CD4-positive, alpha-beta T cell (primary cell): Measurements from ENCODE around the gene NT5C1B. TPM values are rescaled to one million over a fixed set of nuclear protein-coding genes. Genes with fewer than 3 reads are reported as not detected.

ENCODE experiments used
- ATAC-seq: fragments of 200-7000 bp; cut with Tn5 transposase; one replicate; pipeline ENCODE4 v1.10.0; 2022; ENCODE audit warnings: mild to moderate bottlenecking; ENCODE audit not compliant: poor library complexity
- CTCF ChIA-PET: fragments of 350-600 bp; sonication (Branson Sonifier 250); formaldehyde crosslinking; loops from one replicate; lab custom pipeline; 2021; ENCODE audit warnings: antibody characterized with exemption, inconsistent platforms; lab: Charles Lee
- POLR2A ChIA-PET: fragments of 350-600 bp; sonication (Branson Sonifier 250); formaldehyde crosslinking; loops from one replicate; lab custom pipeline; 2021; ENCODE audit warnings: antibody characterized with exemption, inconsistent platforms; lab: Charles Lee
- DNase-seq, 14 experiments: peaks; one replicate each; pipeline ENCODE4 v3.0.0-alpha.2; 2013 to 2020; ENCODE audit warnings: mixed read lengths in 2 of 14
- H3K27ac ChIP-seq, 2 donors: one replicate each; pipeline versions ENCODE4 v1.5.1 to v1.7.0; 2013; ENCODE audit warnings: low read length in 2 of 2, low read depth in 1 of 2, mild to moderate bottlenecking in 1 of 2
- H3K27me3 ChIP-seq, 2 experiments: 1 replicate in 1 of 2; 2 replicates in 1 of 2; pipeline versions ENCODE4 v1.6.1 to v1.7.0; 2013; ENCODE audit warnings: low read length in 2 of 2, control low read depth in 1 of 2, mild to moderate bottlenecking in 1 of 2, moderate library complexity in 1 of 2; ENCODE audit not compliant: insufficient read depth in 2 of 2, control insufficient read depth in 1 of 2
- H3K36me3 ChIP-seq: one replicate; pipeline ENCODE4 v1.6.1; 2013; ENCODE audit warnings: low read length, control low read depth; ENCODE audit not compliant: insufficient read depth
- H3K4me1 ChIP-seq: one replicate; pipeline ENCODE4 v1.6.1; 2013; ENCODE audit warnings: low read length, control low read depth; ENCODE audit not compliant: insufficient read depth
- H3K4me3 ChIP-seq: one replicate; pipeline ENCODE4 v1.5.1; 2013; ENCODE audit warnings: mild to moderate bottlenecking, low read length, moderate library complexity
- H3K9me3 ChIP-seq, 2 experiments: 1 replicate in 1 of 2; 2 replicates in 1 of 2; pipeline versions ENCODE4 v1.6.1 to v1.7.0; 2013; ENCODE audit warnings: low read length in 2 of 2, mild to moderate bottlenecking in 2 of 2, control low read depth in 1 of 2, moderate library complexity in 1 of 2; ENCODE audit not compliant: control insufficient read depth in 1 of 2, insufficient read depth in 1 of 2
- H3K27ac Mint-ChIP-seq: one replicate; pipeline ENCODE4 v1.8.0; 2020; ENCODE audit warnings: mixed read lengths
- H3K27me3 Mint-ChIP-seq: one replicate; pipeline ENCODE4 v1.8.0; 2021; ENCODE audit warnings: mixed read lengths
- H3K36me3 Mint-ChIP-seq: one replicate; pipeline ENCODE4 v1.8.0; 2021; ENCODE audit warnings: low read depth, mixed read lengths
- H3K4me1 Mint-ChIP-seq: one replicate; pipeline ENCODE4 v1.8.0; 2021; ENCODE audit warnings: low read depth, mixed read lengths
- H3K4me3 Mint-ChIP-seq: one replicate; pipeline ENCODE4 v1.8.0; 2020; ENCODE audit warnings: mild to moderate bottlenecking, mixed read lengths
- H3K9me3 Mint-ChIP-seq: one replicate; pipeline ENCODE4 v1.8.0; 2020; ENCODE audit warnings: mixed read lengths
- CTCF ChIP-seq: fragments of 200-600 bp; IDR thresholded peaks from one replicate; pipeline ENCODE4 v1.8.0; 2022; ENCODE audit warnings: antibody characterized with exemption, mild to moderate bottlenecking
- intact Hi-C, 2 experiments: fragments of 100-400 bp; cut with DNase I in 1 of 2; cut with micrococcal nuclease in 1 of 2; formaldehyde crosslinking; loops; one replicate each; pipeline versions ENCODE4 v1.15.1 to v1.9.0; 2023 to 2025; cut with DNase I, micrococcal nuclease
- total RNA-seq, 174 experiments: library from RNA in 2 of 174; stranded (reverse) in 2 of 174; gene quantifications; one replicate each; pipeline ENCODE4 v1.2.3 and lab custom pipeline; 2021 to 2026

Gene NT5C1B
- total RNA-seq, 2 experiments from 2014 or later = not detected

GRCh38 chr2:18626256-18626668 lies 36.9 kb upstream of the NT5C1B start:
- Mint-ChIP-seq H3K27ac (no peak overlapping the region), H3K9me3 (peaks cover 2% of the 10 kb centered on the region), H3K4me1 (no peaks in the 10 kb centered on the region), H3K36me3 (peaks cover 29% of the 10 kb centered on the region), H3K4me3 (no peak overlapping the region), H3K27me3 (no peaks in the 10 kb centered on the region)
- ChIA-PET POLR2A (no interaction called here), CTCF (no interaction called here)
- no peaks in the 10 kb centered on the region for H3K4me1 ChIP-seq
- no peak overlapping the region for H3K4me3 ChIP-seq
- no peaks in the 10 kb centered on the region for H3K36me3 ChIP-seq
- no peak for ATAC-seq
- H3K27ac ChIP-seq = no peak overlapping the region
- intact Hi-C loops = no loop called here
- no peaks in the 10 kb centered on the region for H3K27me3 ChIP-seq
- no peak for DNase-seq
- TF ChIP-seq CTCF = no peak
- H3K9me3 ChIP-seq = no peaks in the 10 kb centered on the region

- Mint-ChIP-seq H3K36me3 (peaks cover 22% of the 10 kb centered on the region), H3K27ac (no peak overlapping the region), H3K4me3 (no peak overlapping the region), H3K9me3 (no peaks in the 10 kb centered on the region), H3K27me3 (no peaks in the 10 kb centered on the region), H3K4me1 (no peaks in the 10 kb centered on the region)
- Histone ChIP-seq H3K9me3 (no peaks in the 10 kb centered on the region), H3K36me3 (no peaks in the 10 kb centered on the region), H3K27me3 (no peaks in the 10 kb centered on the region), H3K4me1 (no peaks in the 10 kb centered on the region), H3K27ac (no peak overlapping the region), H3K4me3 (no peak overlapping the region)
- intact Hi-C loops = no loop called here
- ChIA-PET POLR2A (no interaction called here), CTCF (no interaction called here)
- no peak for TF ChIP-seq CTCF
- ATAC-seq = no peak
- DNase-seq = no peak
Measured at GRCh38 chr2:18625563-18625962, 36.2 kb upstream of the NT5C1B start.

GRCh38 chr2:18623782-18624181 lies 34.4 kb upstream of the NT5C1B start:
- CTCF ChIA-PET = no interaction called here
- no peaks in the 10 kb centered on the region for H3K4me1 ChIP-seq
- DNase-seq (no peak), ATAC-seq (no peak)
- peaks cover 2% of the 10 kb centered on the region for H3K9me3 Mint-ChIP-seq
- no peak overlapping the region for H3K4me3 ChIP-seq
- no peaks in the 10 kb centered on the region for H3K4me1 Mint-ChIP-seq
- peaks cover 12% of the 10 kb centered on the region for H3K36me3 Mint-ChIP-seq
- no peaks in the 10 kb centered on the region for H3K36me3 ChIP-seq
- H3K9me3 ChIP-seq = no peaks in the 10 kb centered on the region
- TF ChIP-seq CTCF = no peak
- intact Hi-C loops = no loop called here
- no peak overlapping the region for H3K27ac Mint-ChIP-seq
- no peak overlapping the region for H3K27ac ChIP-seq
- H3K4me3 Mint-ChIP-seq = no peak overlapping the region
- H3K27me3 Mint-ChIP-seq = no peaks in the 10 kb centered on the region
- H3K27me3 ChIP-seq = no peaks in the 10 kb centered on the region
- POLR2A ChIA-PET = no interaction called here
